HG03175 (cell line): ENCODE measurements around the gene TCERG1L.
"Not testable (repeated sequence)": the region's sequence is repeated elsewhere in the genome, so short reads cannot be mapped to it uniquely, and the experiment has no call there.

Experiments
- ATAC-seq: cut with Tn5 transposase; IDR thresholded peaks from one replicate; pipeline ENCODE4 v1.9.1; 2021; ENCODE audit warnings: mild to moderate bottlenecking, moderate library complexity; ENCODE audit not compliant: unreplicated experiment

The TCERG1L gene

GRCh38 chr10:131092386-131092785, 219.1 kb downstream of the TCERG1L start:
- no peak for ATAC-seq

- ATAC-seq: no peak
These were observed 219.8 kb downstream of the TCERG1L start for GRCh38 chr10:131091682-131092081.

- no peak for ATAC-seq
These were observed 220.5 kb downstream of the TCERG1L start for GRCh38 chr10:131090761-131091661.

- no peak for ATAC-seq
These were observed 221.7 kb downstream of the TCERG1L start for GRCh38 chr10:131089861-131090260.

GRCh38 chr10:131089150-131089549, 222.4 kb downstream of the TCERG1L start:
- no peak for ATAC-seq

- no peak for ATAC-seq
These were observed 222.9 kb downstream of the TCERG1L start for GRCh38 chr10:131088619-131089018.

- no peak for ATAC-seq
These were observed 223.9 kb downstream of the TCERG1L start for GRCh38 chr10:131087464-131088215.

GRCh38 chr10:131086511-131086910, 225.0 kb downstream of the TCERG1L start:
- no peak for ATAC-seq

- no peak for ATAC-seq
These were observed 225.4 kb downstream of the TCERG1L start for GRCh38 chr10:131086094-131086493.

GRCh38 chr10:131085091-131085860, 226.2 kb downstream of the TCERG1L start:
- ATAC-seq: no peak

GRCh38 chr10:131084791-131085090, 226.8 kb downstream of the TCERG1L start:
- no peak for ATAC-seq

GRCh38 chr10:131083915-131084790, 227.4 kb downstream of the TCERG1L start:
- ATAC-seq: no peak

- no peak for ATAC-seq
These were observed 228.5 kb downstream of the TCERG1L start for GRCh38 chr10:131082991-131083481.

- ATAC-seq: no peak
These were observed 229.2 kb downstream of the TCERG1L start for GRCh38 chr10:131082201-131082850.

- ATAC-seq: no peak
These were observed 229.7 kb downstream of the TCERG1L start for GRCh38 chr10:131081786-131082185.

GRCh38 chr10:131081376-131081775, 230.1 kb downstream of the TCERG1L start:
- ATAC-seq: no peak

GRCh38 chr10:131080571-131080970, 230.9 kb downstream of the TCERG1L start:
- no peak for ATAC-seq

- no peak for ATAC-seq
These were observed 232.2 kb downstream of the TCERG1L start for GRCh38 chr10:131079314-131079713.

GRCh38 chr10:131078882-131079280, 232.6 kb downstream of the TCERG1L start:
- ATAC-seq: not testable (repeated sequence)
